Heart left ventricle (tissue), 13 donors: ENCODE results near the gene PLXNC1.

ENCODE experiments used
- CTCF ChIP-seq, 12 donors: fragments of 200-600 bp; sonication (generic) in 4 of 12; IDR thresholded peaks; one replicate each; pipeline versions ENCODE4 v1.5.0 to v1.8.0; 2018 to 2022; ENCODE audit warnings: antibody characterized with exemption in 12 of 12, mild to moderate bottlenecking in 5 of 12
- POLR2A ChIP-seq, 2 donors: fragments of 450-650 bp; IDR thresholded peaks; one replicate each; pipeline ENCODE4 v1.6.1; 2017; ENCODE audit warnings: antibody characterized with exemption in 2 of 2, mild to moderate bottlenecking in 2 of 2, moderate library complexity in 2 of 2
- donor health status: ischemic (EF 13 %, LVEDD 7.1; RV severe dilation, severe dysfunction).
- donor health status: DM: no; HTN: yes; CAD: no.
- donor health status: DM: no; HTN: no; CAD: no.
- donor health status: ischemic (EF 25% LVEDD 6.9; RV normal size, moderate dysfunction).
- donor health status: ischemic (EF 25% LVEDD 5.7; RV mildly dilated, moderate dysfunction).
- donor health status: ischemic (EF 35%, LVEDD 5.7; RV mildly dilated, moderate dysfunction).
- donor health status: nonischemic (EF 11% LVEDD 7.7; RV severe dilation, severe dysfunction).
- donor health status: DM: yes; HTN: yes; CAD: no.
- donor health status: PGD.
- donor health status: ischemic (EF 29% LVEDD 5.4; RV normal size, mild dysfunction).
- donor health status: nonischemic (EF 23%, LVEDD 6.1; RV moderate dilation, normal function).

- TF ChIP-seq POLR2A (IDR thresholded peaks at IDR 0.05) (no peak), CTCF (IDR thresholded peaks at IDR 0.05) (no peak)
Measured at GRCh38 chr12:94267537-94267872, 119.1 kb downstream of the PLXNC1 start.
